ENCODE results near the gene C5orf22. TPM values are rescaled to one million over a fixed set of nuclear protein-coding genes. Genes with fewer than 3 reads are reported as not detected.

Gene C5orf22
- total RNA-seq, 1 donor from 2014 or later, result 18.5 TPM

DNA sequence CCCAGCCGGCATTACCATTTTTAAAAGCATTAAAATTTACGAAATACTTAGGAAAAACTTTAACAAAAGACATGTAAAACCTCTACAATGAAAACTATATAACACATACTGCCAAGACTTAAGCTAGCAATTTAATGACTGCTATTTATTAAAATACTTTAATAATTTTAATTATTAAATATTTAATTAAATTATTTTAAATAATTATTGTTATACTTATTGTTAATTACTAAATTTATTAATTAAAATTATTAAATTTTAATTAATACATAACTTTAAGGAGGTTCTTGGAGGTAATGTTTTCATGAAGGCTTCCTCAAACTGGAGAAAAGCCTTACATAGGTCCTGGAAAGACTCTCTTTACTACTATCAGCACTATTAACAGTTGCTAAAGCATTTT is 47.5 kb downstream of the C5orf22 start:
- TF ChIP-seq, protein P1, sequence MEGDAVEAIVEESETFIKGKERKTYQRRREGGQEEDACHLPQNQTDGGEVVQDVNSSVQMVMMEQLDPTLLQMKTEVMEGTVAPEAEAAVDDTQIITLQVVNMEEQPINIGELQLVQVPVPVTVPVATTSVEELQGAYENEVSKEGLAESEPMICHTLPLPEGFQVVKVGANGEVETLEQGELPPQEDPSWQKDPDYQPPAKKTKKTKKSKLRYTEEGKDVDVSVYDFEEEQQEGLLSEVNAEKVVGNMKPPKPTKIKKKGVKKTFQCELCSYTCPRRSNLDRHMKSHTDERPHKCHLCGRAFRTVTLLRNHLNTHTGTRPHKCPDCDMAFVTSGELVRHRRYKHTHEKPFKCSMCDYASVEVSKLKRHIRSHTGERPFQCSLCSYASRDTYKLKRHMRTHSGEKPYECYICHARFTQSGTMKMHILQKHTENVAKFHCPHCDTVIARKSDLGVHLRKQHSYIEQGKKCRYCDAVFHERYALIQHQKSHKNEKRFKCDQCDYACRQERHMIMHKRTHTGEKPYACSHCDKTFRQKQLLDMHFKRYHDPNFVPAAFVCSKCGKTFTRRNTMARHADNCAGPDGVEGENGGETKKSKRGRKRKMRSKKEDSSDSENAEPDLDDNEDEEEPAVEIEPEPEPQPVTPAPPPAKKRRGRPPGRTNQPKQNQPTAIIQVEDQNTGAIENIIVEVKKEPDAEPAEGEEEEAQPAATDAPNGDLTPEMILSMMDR (IDR thresholded peaks at IDR 0.05), result no peak
- intact Hi-C loops (cut with DNase I), result no loop called here
- Histone ChIP-seq H3K36me3 (no peaks in the 10 kb centered on the region), H3K27me3 (no peaks in the 10 kb centered on the region), H3K4me1 (no peaks in the 10 kb centered on the region), H3K9me3 (no peaks in the 10 kb centered on the region), H3K27ac (no peak overlapping the region), H3K4me3 (no peak overlapping the region)
- no peak for DNase-seq (ENCODE audit: low spot score in 2 of 2)

DNA sequence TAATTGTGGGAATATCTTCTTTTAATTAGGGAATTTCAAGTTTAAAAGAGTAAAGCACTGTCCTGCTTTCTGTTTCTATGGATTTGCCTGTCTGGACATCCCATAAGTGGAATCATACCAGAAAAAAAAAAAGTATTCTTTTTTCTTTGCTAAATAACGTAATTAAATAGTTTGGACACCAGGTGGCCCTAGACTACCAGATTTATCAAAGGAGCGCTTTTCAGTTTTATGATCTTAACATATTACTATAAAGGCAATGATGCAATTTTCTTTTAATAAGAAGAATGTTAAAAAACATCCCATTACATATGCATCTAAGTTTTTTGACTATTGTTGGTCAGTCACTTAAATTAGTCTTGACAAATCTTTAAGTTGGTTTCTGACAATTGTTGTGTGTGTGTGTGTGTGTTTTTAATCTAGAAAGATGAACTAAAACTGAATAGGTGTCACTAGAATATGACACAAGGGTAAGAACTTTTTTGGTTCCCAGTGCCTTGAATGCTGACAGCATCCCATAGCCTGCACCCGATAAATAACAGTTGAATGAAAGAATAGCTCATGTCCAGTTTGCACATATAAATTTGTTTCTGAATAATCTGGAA is 49.5 kb downstream of the C5orf22 start:
- TF ChIP-seq, protein P1 (IDR thresholded peaks at IDR 0.05), result peak; percentile 25 to 59 (median 33)
- DNase-seq (ENCODE audit: low spot score in 2 of 2), result no peak
- no peak overlapping the region for H3K4me3 ChIP-seq
- no peaks in the 10 kb centered on the region for H3K9me3 ChIP-seq
- intact Hi-C loops (cut with DNase I), result loop anchor here (1.0 to 2.0 kb wide), 2 partner anchors 228 to 511 kb away; no protein-coding TSS in a partner anchor
- no peaks in the 10 kb centered on the region for H3K27me3 ChIP-seq
- H3K36me3 ChIP-seq, result no peaks in the 10 kb centered on the region
- no peaks in the 10 kb centered on the region for H3K4me1 ChIP-seq
- no peak overlapping the region for H3K27ac ChIP-seq

- intact Hi-C loops (cut with DNase I), result loop anchor here (2.0 kb wide), 1 partner anchor 510 kb away; no protein-coding TSS in a partner anchor
- TF ChIP-seq, protein P1 (IDR thresholded peaks at IDR 0.05), result no peak
- Histone ChIP-seq H3K36me3 (no peaks in the 10 kb centered on the region), H3K27ac (no peak overlapping the region), H3K27me3 (no peaks in the 10 kb centered on the region), H3K4me3 (no peak overlapping the region), H3K9me3 (no peaks in the 10 kb centered on the region), H3K4me1 (no peaks in the 10 kb centered on the region)
- no peak for DNase-seq (ENCODE audit: low spot score in 2 of 2)
Measured at GRCh38 chr5:31583129-31583528, 51.0 kb downstream of the C5orf22 start.

GRCh38 chr5:31585166-31585894 is 53.2 kb downstream of the C5orf22 start:
- H3K4me1 ChIP-seq, result no peaks in the 10 kb centered on the region
- no peaks in the 10 kb centered on the region for H3K36me3 ChIP-seq
- H3K4me3 ChIP-seq, result no peak overlapping the region
- TF ChIP-seq, protein P1 (IDR thresholded peaks at IDR 0.05), result no peak
- no peaks in the 10 kb centered on the region for H3K27me3 ChIP-seq
- H3K9me3 ChIP-seq, result no peaks in the 10 kb centered on the region
- no peak for DNase-seq (ENCODE audit: low spot score in 2 of 2)
- no peak overlapping the region for H3K27ac ChIP-seq
- intact Hi-C loops (cut with DNase I), result no loop called here

DNA sequence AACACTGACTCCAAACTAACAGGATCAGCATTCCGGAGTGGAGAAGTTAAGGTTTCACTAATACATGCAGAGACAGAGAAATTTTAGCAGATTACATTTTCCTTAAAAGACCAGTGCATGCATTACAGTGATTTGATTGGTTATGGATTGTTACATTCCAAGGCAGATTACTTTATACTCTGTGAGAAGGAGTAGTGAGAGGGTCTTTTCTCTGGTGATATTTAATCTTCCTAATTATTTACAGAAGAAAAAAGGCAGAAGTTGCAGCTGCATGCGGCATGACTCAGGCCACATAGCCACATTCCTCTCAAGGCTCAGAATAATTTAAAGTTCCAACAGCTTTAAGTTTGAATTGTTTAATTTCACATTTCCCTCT is 53.8 kb downstream of the C5orf22 start:
- TF ChIP-seq, protein P1 (IDR thresholded peaks at IDR 0.05), result no peak
- no peaks in the 10 kb centered on the region for H3K27me3 ChIP-seq
- no peaks in the 10 kb centered on the region for H3K36me3 ChIP-seq
- intact Hi-C loops (cut with DNase I), result no loop called here
- no peak overlapping the region for H3K4me3 ChIP-seq
- no peak for DNase-seq (ENCODE audit: low spot score in 2 of 2)
- no peaks in the 10 kb centered on the region for H3K9me3 ChIP-seq
- no peak overlapping the region for H3K27ac ChIP-seq
- H3K4me1 ChIP-seq, result no peaks in the 10 kb centered on the region
